H9 (cell line): ENCODE measurements around the gene FXYD7. TPM values are rescaled to one million over a fixed set of nuclear protein-coding genes. Genes with fewer than 3 reads are reported as not detected.

Experiments
- DNase-seq: peaks from one replicate; pipeline ENCODE4 v3.0.0-alpha.2; 2017
- H2AFZ ChIP-seq: one replicate; pipeline ENCODE4 v1.6.1; 2013; ENCODE audit warnings: mild to moderate bottlenecking, low read length, control low read depth, moderate library complexity
- H2AK5ac ChIP-seq: 2 replicates; pipeline ENCODE4 v1.6.1; 2013; ENCODE audit warnings: low read length, control low read depth, mixed read lengths; ENCODE audit not compliant: insufficient read length
- H2BK120ac ChIP-seq: one replicate; pipeline ENCODE4 v1.6.1; 2013; ENCODE audit warnings: low read depth, mild to moderate bottlenecking, low read length, control low read depth, inconsistent platforms; ENCODE audit not compliant: poor library complexity, severe bottlenecking
- H2BK12ac ChIP-seq: 2 replicates; pipeline ENCODE4 v1.6.1; 2013; ENCODE audit warnings: low read length, control low read depth, mixed read lengths, low read depth; ENCODE audit not compliant: insufficient read length
- H2BK15ac ChIP-seq: 2 replicates; pipeline ENCODE4 v1.6.1; 2013; ENCODE audit warnings: low read depth, low read length, control low read depth
- H2BK20ac ChIP-seq: one replicate; pipeline ENCODE4 v1.6.1; 2013; ENCODE audit warnings: low read depth, mild to moderate bottlenecking, low read length, control low read depth, inconsistent platforms; ENCODE audit not compliant: poor library complexity, severe bottlenecking
- H2BK5ac ChIP-seq: 2 replicates; pipeline ENCODE4 v1.6.1; 2013; ENCODE audit warnings: low read length, control low read depth, mixed read lengths; ENCODE audit not compliant: insufficient read length
- H3K14ac ChIP-seq: 2 replicates; pipeline ENCODE4 v1.6.1; 2013; ENCODE audit warnings: low read length, control low read depth; ENCODE audit not compliant: insufficient read depth
- H3K18ac ChIP-seq: 2 replicates; pipeline ENCODE4 v1.6.1; 2013; ENCODE audit warnings: low read depth, mild to moderate bottlenecking, mixed read lengths, low read length, control low read depth; ENCODE audit not compliant: insufficient read length
- H3K23ac ChIP-seq: 2 replicates; pipeline ENCODE4 v1.6.1; 2013; ENCODE audit warnings: low read length, control low read depth, mixed read lengths, low read depth; ENCODE audit not compliant: insufficient read length
- H3K23me2 ChIP-seq: 2 replicates; pipeline ENCODE4 v1.6.1; 2013; ENCODE audit warnings: low read depth, mild to moderate bottlenecking, mixed read lengths, low read length, control low read depth; ENCODE audit not compliant: insufficient read length, poor library complexity, severe bottlenecking
- H3K27ac ChIP-seq: 2 replicates; pipeline ENCODE4 v1.5.1; 2013; ENCODE audit warnings: low read length, control low read depth, mixed read lengths, low read depth; ENCODE audit not compliant: insufficient read length
- H3K27me3 ChIP-seq: 2 replicates; pipeline ENCODE4 v1.6.1; 2013; ENCODE audit warnings: low read length, control low read depth, inconsistent platforms; ENCODE audit not compliant: insufficient read depth
- H3K4ac ChIP-seq: 2 replicates; pipeline ENCODE4 v1.6.1; 2013; ENCODE audit warnings: low read depth, mild to moderate bottlenecking, control low read depth, inconsistent platforms, low read length, moderate library complexity
- H3K4me1 ChIP-seq: 2 replicates; pipeline ENCODE4 v1.6.1; 2013; ENCODE audit warnings: low read length, control low read depth, inconsistent platforms; ENCODE audit not compliant: insufficient read depth
- H3K4me2 ChIP-seq: 2 replicates; pipeline ENCODE4 v1.6.1; 2013; ENCODE audit warnings: low read length, control low read depth, mixed read lengths; ENCODE audit not compliant: insufficient read length, insufficient read depth
- H3K56ac ChIP-seq: 2 replicates; pipeline ENCODE4 v1.6.1; 2013; ENCODE audit warnings: low read depth, mild to moderate bottlenecking, mixed read lengths, low read length, control low read depth; ENCODE audit not compliant: insufficient read length
- H3K79me1 ChIP-seq: 2 replicates; pipeline ENCODE4 v1.6.1; 2013; ENCODE audit warnings: low read depth, mild to moderate bottlenecking, moderate library complexity, low read length, control low read depth, inconsistent platforms; ENCODE audit not compliant: insufficient read depth, poor library complexity, severe bottlenecking
- H3K79me2 ChIP-seq: 2 replicates; pipeline ENCODE4 v1.6.1; 2013; ENCODE audit warnings: low read length, control low read depth, inconsistent platforms; ENCODE audit not compliant: insufficient read depth
- H3K9ac ChIP-seq: 2 replicates; pipeline ENCODE4 v1.6.1; 2013; ENCODE audit warnings: low read length, control low read depth, mixed read lengths; ENCODE audit not compliant: insufficient read length; ENCODE audit errors: extremely low read depth
- H3K9me3 ChIP-seq: one replicate; pipeline ENCODE4 v1.6.1; 2013; ENCODE audit warnings: low read depth, low read length, inconsistent platforms; ENCODE audit not compliant: control insufficient read depth
- H3T11ph ChIP-seq: one replicate; pipeline ENCODE4 v1.6.1; 2013; ENCODE audit warnings: mild to moderate bottlenecking, low read length, control low read depth, inconsistent platforms
- H4K20me1 ChIP-seq: one replicate; pipeline ENCODE4 v1.6.1; 2013; ENCODE audit not compliant: control insufficient read depth, insufficient read length, insufficient read depth
- H4K5ac ChIP-seq: 2 replicates; pipeline ENCODE4 v1.6.1; 2013; ENCODE audit warnings: low read depth, mild to moderate bottlenecking, mixed read lengths, low read length, control low read depth; ENCODE audit not compliant: insufficient read length
- H4K8ac ChIP-seq: replicated peaks from 2 replicates; pipeline ENCODE4 v1.6.1; 2013; ENCODE audit warnings: low read length, control low read depth, mixed read lengths, low read depth; ENCODE audit not compliant: insufficient read length
- H4K91ac ChIP-seq: 2 replicates; pipeline ENCODE4 v1.6.1; 2013; ENCODE audit warnings: low read depth, mild to moderate bottlenecking, moderate library complexity, mixed read lengths, low read length, control low read depth; ENCODE audit not compliant: insufficient read length
- H3K27ac Mint-ChIP-seq, 3 experiments: 2 replicates in 2 of 3; 3 replicates in 1 of 3; pipeline ENCODE4 v1.8.0; 2020 to 2021; ENCODE audit warnings: mixed read lengths in 3 of 3, mild to moderate bottlenecking in 1 of 3, moderate library complexity in 1 of 3
- H3K27me3 Mint-ChIP-seq: 2 replicates; pipeline ENCODE4 v1.8.0; 2021; ENCODE audit warnings: low read depth, mild to moderate bottlenecking, moderate library complexity, mixed read lengths
- H3K36me3 Mint-ChIP-seq, 3 experiments: 2 replicates in 2 of 3; 3 replicates in 1 of 3; pipeline ENCODE4 v1.8.0; 2020 to 2021; ENCODE audit warnings: low read depth in 3 of 3, mixed read lengths in 3 of 3; ENCODE audit not compliant: insufficient read depth in 1 of 3
- H3K4me1 Mint-ChIP-seq, 2 experiments: 2 replicates each; pipeline ENCODE4 v1.8.0; 2020; ENCODE audit warnings: mixed read lengths in 2 of 2
- H3K4me3 Mint-ChIP-seq, 2 experiments: 2 replicates in 1 of 2; 3 replicates in 1 of 2; pipeline ENCODE4 v1.8.0; 2020 to 2021; ENCODE audit warnings: mild to moderate bottlenecking in 2 of 2, mixed read lengths in 2 of 2, moderate library complexity in 1 of 2
- H3K9me3 Mint-ChIP-seq, 2 experiments: 2 replicates in 1 of 2; 3 replicates in 1 of 2; pipeline ENCODE4 v1.8.0; 2020; ENCODE audit warnings: mild to moderate bottlenecking in 2 of 2, mixed read lengths in 2 of 2, moderate library complexity in 1 of 2
- CTCF ChIP-seq: fragments of 200-600 bp; sonication (generic); conservative IDR thresholded peaks from 3 replicates; pipeline ENCODE4 v1.8.0; 2021; ENCODE audit warnings: antibody characterized with exemption, mild to moderate bottlenecking
- WGBS: extraction: QIAGEN DNeasy Blood & Tissue Kit; methylation state at CpG from one replicate; pipeline ENCODE4 v1.1.7; 2013; ENCODE audit warnings: missing lambda C conversion rate, low lambda C conversion rate, mixed read lengths; ENCODE audit not compliant: insufficient read length; ENCODE audit errors: extremely low coverage; 5-methylcytosine and 5-hydroxymethylcytosine counted together
- total RNA-seq: library from RNA; stranded (reverse); gene quantifications from 2 replicates; pipeline ENCODE4 v1.2.1, GENCODE V29; 2021

FXYD7 gene
- total RNA-seq, 1 experiment from 2014 or later = 9.0 TPM

- WGBS = no CpG with 5 or more reads among the region's 2 CpGs
Observed at GRCh38 chr19:35164418-35164817, 21.4 kb downstream of the FXYD7 start.

More at GRCh38 chr19:35164418-35164817, 21.4 kb downstream of the FXYD7 start:
- Histone ChIP-seq H2AFZ (no peak overlapping the region), H2BK5ac (no peak overlapping the region), H2BK15ac (no peak overlapping the region), H3K4me2 (no peak overlapping the region), H3K79me1 (no peaks in the 10 kb centered on the region), H3K23ac (no peak overlapping the region), H3K4ac (no peak overlapping the region), H3K14ac (no peak overlapping the region), H2BK120ac (no peak overlapping the region), H3K27ac (no peak overlapping the region), H3T11ph (no peak overlapping the region), H3K23me2 (no peaks in the 10 kb centered on the region), H2AK5ac (no peak overlapping the region), H2BK20ac (no peak overlapping the region), H3K9ac (no peak overlapping the region), H3K9me3 (peaks cover 7% of the 10 kb centered on the region), H4K91ac (no peak overlapping the region), H3K18ac (no peak overlapping the region), H2BK12ac (no peak overlapping the region), H4K5ac (no peak overlapping the region), H3K4me1 (no peaks in the 10 kb centered on the region), H4K8ac (no peak overlapping the region), H3K79me2 (no peaks in the 10 kb centered on the region), H4K20me1 (peaks cover 3% of the 10 kb centered on the region), H3K27me3 (no peaks in the 10 kb centered on the region), H3K56ac (no peak overlapping the region)
- Mint-ChIP-seq H3K36me3 (peaks cover 77 to 89% (median 78%) of the 10 kb centered on the region in 3 experiments), H3K4me3 (no peak overlapping the region), H3K27me3 (no peaks in the 10 kb centered on the region), H3K27ac (no peak overlapping the region), H3K4me1 (no peaks in the 10 kb centered on the region), H3K9me3 (peaks cover 12 to 26% of the 10 kb centered on the region in 2 experiments)
- DNase-seq = no peak
- TF ChIP-seq CTCF = no peak
